Fibroblast of mammary gland (primary cell): ENCODE measurements around the gene SERPINA4.

ENCODE experiments used
- DNase-seq: peaks from one replicate; pipeline ENCODE4 v3.0.0-alpha.2; 2010; ENCODE audit warnings: low read depth
- H3K4me3 ChIP-seq: 2 replicates; pipeline ENCODE4 v1.5.1; 2011; ENCODE audit warnings: low read depth, mild to moderate bottlenecking, low read length, moderate library complexity; ENCODE audit not compliant: control insufficient read depth
- TF ChIP-seq, protein P1 (sequence below): conservative IDR thresholded peaks from 2 replicates; pipeline ENCODE4 v1.5.1; 2011; ENCODE audit warnings: low read depth, low read length, inconsistent platforms; ENCODE audit not compliant: control insufficient read depth, insufficient read depth

SERPINA4 gene

DNA sequence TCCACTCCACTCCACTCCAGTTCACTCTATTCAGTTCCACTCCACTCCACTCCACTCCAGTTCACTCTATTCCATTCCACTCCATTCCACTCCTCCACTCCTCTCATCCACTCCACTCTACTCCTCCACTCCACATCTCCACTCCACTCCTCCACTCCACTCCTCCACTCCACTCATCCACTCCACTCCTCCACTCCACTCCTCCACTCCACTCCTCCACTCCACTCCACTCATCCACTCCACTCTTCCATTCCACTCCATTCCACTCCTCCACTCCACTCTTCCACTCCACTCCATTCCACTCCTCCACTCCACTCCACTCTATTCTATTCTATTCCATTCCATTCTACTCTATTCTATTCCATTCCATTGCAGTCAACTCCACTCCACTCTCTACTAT, 29.8 kb downstream of the SERPINA4 start:
- no peak overlapping the region for H3K4me3 ChIP-seq
- DNase-seq = no peak
- TF ChIP-seq, protein P1, sequence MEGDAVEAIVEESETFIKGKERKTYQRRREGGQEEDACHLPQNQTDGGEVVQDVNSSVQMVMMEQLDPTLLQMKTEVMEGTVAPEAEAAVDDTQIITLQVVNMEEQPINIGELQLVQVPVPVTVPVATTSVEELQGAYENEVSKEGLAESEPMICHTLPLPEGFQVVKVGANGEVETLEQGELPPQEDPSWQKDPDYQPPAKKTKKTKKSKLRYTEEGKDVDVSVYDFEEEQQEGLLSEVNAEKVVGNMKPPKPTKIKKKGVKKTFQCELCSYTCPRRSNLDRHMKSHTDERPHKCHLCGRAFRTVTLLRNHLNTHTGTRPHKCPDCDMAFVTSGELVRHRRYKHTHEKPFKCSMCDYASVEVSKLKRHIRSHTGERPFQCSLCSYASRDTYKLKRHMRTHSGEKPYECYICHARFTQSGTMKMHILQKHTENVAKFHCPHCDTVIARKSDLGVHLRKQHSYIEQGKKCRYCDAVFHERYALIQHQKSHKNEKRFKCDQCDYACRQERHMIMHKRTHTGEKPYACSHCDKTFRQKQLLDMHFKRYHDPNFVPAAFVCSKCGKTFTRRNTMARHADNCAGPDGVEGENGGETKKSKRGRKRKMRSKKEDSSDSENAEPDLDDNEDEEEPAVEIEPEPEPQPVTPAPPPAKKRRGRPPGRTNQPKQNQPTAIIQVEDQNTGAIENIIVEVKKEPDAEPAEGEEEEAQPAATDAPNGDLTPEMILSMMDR = no peak

DNA sequence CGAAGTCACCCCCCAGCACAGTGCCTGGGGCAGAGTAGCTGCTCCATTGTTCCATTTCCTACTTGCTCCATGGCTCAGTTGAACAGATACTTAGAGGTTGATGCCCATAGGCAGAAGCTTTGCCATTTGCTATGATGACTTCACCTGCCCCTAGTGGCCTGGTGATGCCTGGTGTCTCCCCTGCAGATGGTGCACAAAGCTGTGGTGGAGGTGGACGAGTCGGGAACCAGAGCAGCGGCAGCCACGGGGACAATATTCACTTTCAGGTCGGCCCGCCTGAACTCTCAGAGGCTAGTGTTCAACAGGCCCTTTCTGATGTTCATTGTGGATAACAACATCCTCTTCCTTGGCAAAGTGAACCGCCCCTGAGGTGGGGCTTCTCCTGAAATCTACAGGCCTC, 30.6 kb downstream of the SERPINA4 start:
- no peak for DNase-seq
- no peak overlapping the region for H3K4me3 ChIP-seq
- TF ChIP-seq, protein P1 = no peak

DNA sequence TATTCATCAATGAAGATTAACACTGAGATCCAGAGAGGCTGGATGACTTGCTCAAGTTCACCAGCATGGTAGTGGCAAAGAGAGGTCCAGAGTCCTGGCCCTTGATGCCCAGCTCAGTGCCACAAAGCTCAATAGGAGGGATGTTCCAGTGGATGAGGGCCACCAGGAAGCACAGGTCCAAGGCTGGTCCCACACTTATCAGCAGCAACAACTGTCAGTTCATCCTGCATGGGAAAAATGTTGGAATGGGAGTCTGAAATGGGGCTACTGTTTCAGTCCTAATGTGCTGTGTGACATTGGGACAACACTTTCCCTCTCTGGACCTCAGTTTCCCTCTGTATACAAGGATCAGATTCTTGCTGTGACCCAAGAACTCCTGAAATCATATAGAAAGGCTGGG, 31.2 kb downstream of the SERPINA4 start:
- no peak overlapping the region for H3K4me3 ChIP-seq
- DNase-seq = no peak
- TF ChIP-seq, protein P1 = no peak

DNA sequence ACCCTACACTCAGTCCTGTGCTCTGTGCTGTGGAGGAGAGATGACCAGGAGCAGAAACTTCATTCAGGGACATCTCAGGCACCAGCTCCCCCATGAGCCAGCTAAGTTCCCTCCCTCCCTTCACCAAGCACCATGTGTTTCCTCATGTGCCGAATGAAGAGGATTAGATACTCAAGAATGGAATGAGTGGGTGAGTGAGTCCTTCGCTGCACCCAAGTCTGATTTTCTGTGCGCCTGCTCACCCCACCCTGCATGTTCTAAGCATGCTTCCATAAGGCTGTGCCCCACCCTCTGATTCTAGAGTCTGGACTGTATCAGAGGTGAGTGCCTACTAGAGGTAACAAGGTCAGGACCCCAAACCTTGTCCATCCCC, 32.1 kb downstream of the SERPINA4 start:
- no peak overlapping the region for H3K4me3 ChIP-seq

DNA sequence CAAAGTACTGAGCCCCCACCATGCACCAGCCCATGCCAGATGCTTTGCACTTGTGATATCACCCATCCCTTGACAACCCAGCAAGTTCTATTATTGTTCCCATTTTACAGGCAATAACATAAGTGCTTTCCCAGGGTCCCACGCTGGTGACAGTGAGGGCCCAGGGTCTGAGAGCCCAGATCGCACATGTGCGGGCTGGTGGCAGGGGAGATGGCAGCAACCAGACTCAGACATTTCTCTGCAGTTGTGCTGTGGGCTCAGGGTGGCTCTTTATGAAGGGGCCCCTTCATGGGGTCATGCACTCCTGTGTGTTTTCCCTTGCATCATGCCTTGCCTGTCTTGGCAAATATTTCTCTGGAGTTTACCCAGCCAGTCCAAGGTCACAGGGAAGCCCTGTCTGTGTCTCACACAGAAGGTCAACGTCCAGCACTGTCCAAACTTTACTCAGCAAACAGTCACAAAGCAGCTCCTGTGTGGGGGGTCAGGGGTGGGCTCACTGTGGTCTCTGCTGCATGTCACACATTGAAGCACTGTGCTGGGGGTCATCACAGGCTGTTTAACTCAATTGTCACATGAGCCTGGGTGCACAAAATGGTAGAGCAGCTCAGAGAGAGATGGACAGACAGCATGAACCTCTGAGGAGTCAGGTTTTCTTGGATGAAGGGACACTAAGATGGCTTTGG, 32.6 kb downstream of the SERPINA4 start:
- TF ChIP-seq, protein P1 = no peak

More for the DNA sequence above, 32.1 kb downstream of the SERPINA4 start:
- TF ChIP-seq, protein P1 = no peak
- no peak for DNase-seq

DNA sequence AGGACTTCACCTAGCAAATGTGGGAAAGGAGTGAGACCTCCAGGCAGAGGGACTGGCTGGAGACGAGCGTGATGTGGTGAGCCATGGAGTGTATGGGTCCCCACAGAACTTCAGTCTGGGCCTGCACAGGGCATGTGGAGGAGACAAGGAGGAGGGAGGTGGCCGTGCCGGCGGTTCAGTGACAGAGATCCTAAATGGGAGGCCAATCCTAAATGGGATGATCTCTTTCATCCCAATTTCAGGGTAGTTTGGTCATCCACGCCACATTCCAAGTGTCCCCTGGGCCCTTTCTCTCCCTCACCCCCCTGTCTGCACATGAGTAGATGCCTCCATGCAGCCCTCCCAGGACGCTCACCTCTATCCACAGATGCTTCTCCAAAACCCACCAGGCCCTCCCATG, 33.2 kb downstream of the SERPINA4 start:
- no peak overlapping the region for H3K4me3 ChIP-seq
- TF ChIP-seq, protein P1 = no peak
- no peak for DNase-seq

More for the DNA sequence above, 32.6 kb downstream of the SERPINA4 start:
- DNase-seq = no peak
- no peak overlapping the region for H3K4me3 ChIP-seq
